OCI-LY7 (cell line): ENCODE results near the gene LDAF1. TPM values are rescaled to one million over a fixed set of nuclear protein-coding genes. Genes with fewer than 3 reads are reported as not detected.

Experiments used
- BruUV-seq: library from RNA; stranded (reverse); fragments of 400-500 nt; replicated peaks from 2 replicates; lab custom pipeline; 2021; lab: Mats Ljungman, UMichigan
- CTCF ChIA-PET: fragments of 300-600 bp; sonication (Branson Sonifier 250); formaldehyde crosslinking; loops from one replicate; lab custom pipeline; 2022; ENCODE audit warnings: antibody characterized with exemption; ENCODE audit not compliant: unreplicated experiment; lab: Charles Lee
- POLR2A ChIA-PET: fragments of 300-600 bp; sonication (Branson Sonifier 250); formaldehyde crosslinking; loops from one replicate; lab custom pipeline; 2022; ENCODE audit warnings: antibody characterized with exemption; lab: Charles Lee
- DNase-seq: peaks from one replicate; pipeline ENCODE4 v3.0.0-alpha.2; 2015; ENCODE audit warnings: low spot score
- H2AFZ ChIP-seq: fragments of 200-600 bp; sonication (generic), shearing (Covaris generic); 2 replicates; pipeline ENCODE4 v1.6.1; 2014; ENCODE audit warnings: mild to moderate bottlenecking, antibody characterized with exemption, low read length, moderate library complexity
- H3K27ac ChIP-seq: fragments of 200-600 bp; sonication (generic); 2 replicates; pipeline ENCODE4 v1.5.1; 2014; ENCODE audit warnings: mixed run types, low read depth, mild to moderate bottlenecking, moderate library complexity, low read length, inconsistent platforms; ENCODE audit not compliant: poor library complexity, severe bottlenecking
- H3K36me3 ChIP-seq: fragments of 200-600 bp; sonication (generic); 2 replicates; pipeline ENCODE4 v1.6.1; 2014; ENCODE audit warnings: mild to moderate bottlenecking, antibody characterized with exemption, low read length, moderate library complexity, mixed read lengths; ENCODE audit not compliant: insufficient read depth
- H3K4me1 ChIP-seq: fragments of 200-600 bp; sonication (generic); 2 replicates; pipeline ENCODE4 v1.5.1; 2014; ENCODE audit warnings: mild to moderate bottlenecking, low read length; ENCODE audit not compliant: insufficient read depth, poor library complexity, severe bottlenecking
- H3K4me2 ChIP-seq: fragments of 200-600 bp; sonication (generic); 2 replicates; pipeline ENCODE4 v1.6.1; 2014; ENCODE audit warnings: mild to moderate bottlenecking, low read length
- H3K4me3 ChIP-seq: fragments of 200-600 bp; sonication (generic); 2 replicates; pipeline ENCODE4 v1.5.1; 2014; ENCODE audit warnings: mild to moderate bottlenecking, low read depth, low read length; ENCODE audit not compliant: poor library complexity, severe bottlenecking
- H3K79me2 ChIP-seq: fragments of 200-600 bp; sonication (generic); 2 replicates; pipeline ENCODE4 v1.6.1; 2016; ENCODE audit warnings: low read depth, mild to moderate bottlenecking, low read length, moderate library complexity, mixed read lengths; ENCODE audit not compliant: insufficient read depth
- H3K9me2 ChIP-seq: fragments of 200-600 bp; sonication (generic); 2 replicates; pipeline ENCODE4 v1.6.1; 2016; ENCODE audit warnings: mild to moderate bottlenecking, low read length, mixed read lengths; ENCODE audit not compliant: insufficient read depth
- H3K9me3 ChIP-seq: fragments of 200-600 bp; sonication (generic); 2 replicates; pipeline ENCODE4 v1.6.1; 2014; ENCODE audit warnings: mild to moderate bottlenecking, mixed run types, low read length, mixed read lengths
- H4K20me1 ChIP-seq: fragments of 200-600 bp; sonication (generic); 2 replicates; pipeline ENCODE4 v1.6.1; 2014; ENCODE audit warnings: mild to moderate bottlenecking, antibody characterized with exemption, low read length, moderate library complexity, mixed read lengths; ENCODE audit not compliant: insufficient read depth
- EZH2phosphoT487 ChIP-seq: fragments of 200-600 bp; sonication (generic); IDR thresholded peaks from 2 replicates; pipeline ENCODE4 v1.6.1; 2018; ENCODE audit warnings: low read depth, borderline replicate concordance, mild to moderate bottlenecking, mixed run types, antibody characterized with exemption, low read length, moderate library complexity, mixed read lengths
- intact Hi-C: fragments of 100-400 bp; cut with micrococcal nuclease; formaldehyde crosslinking; loops from one replicate; pipeline ENCODE4 v1.10.0; 2022; ENCODE audit not compliant: unreplicated experiment
- total RNA-seq, 2 experiments: library from RNA; depleted of rRNA in 1 of 2; stranded (reverse); fragments of >200 nt in 1 of 2; shearing (Covaris generic) in 1 of 2; gene quantifications; 2 replicates each; pipeline ENCODE4 v1.2.3, GENCODE V29; 2014 to 2022
- TF ChIP-seq, protein P1 (sequence below): fragments of 200-600 bp; sonication (generic); conservative IDR thresholded peaks from 2 replicates; pipeline ENCODE4 v1.5.1; 2014; ENCODE audit warnings: mild to moderate bottlenecking, antibody characterized with exemption, low read length, moderate library complexity, mixed read lengths

Gene LDAF1
- total RNA-seq, 2 experiments from 2014 or later, result 5.4 to 6.7 TPM

DNA sequence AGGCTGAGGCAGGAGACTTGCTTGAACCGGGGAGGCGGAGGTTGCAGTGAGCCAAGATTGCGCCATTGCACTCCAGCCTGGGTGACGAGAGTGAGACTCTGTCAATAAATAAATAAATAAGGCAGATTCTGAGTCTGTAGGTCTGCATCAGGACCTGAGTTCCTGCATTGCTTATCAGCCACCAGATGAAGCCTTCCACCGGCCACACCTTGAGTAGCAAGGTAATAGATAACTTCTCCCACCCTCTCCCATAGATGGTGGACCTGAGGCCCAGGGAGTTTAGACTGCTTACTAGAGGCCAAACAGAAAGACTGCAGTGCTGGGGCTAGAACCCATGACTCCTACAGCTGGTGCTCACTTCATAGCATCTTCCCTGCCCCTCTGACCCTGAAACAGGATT, 30.8 kb downstream of the LDAF1 start:
- ChIA-PET CTCF (no interaction called here), POLR2A (interaction anchor here (0.5 to 0.7 kb wide), 2 partner anchors 58 to 89 kb away, joined by 4 read pairs; partner anchors contain the start of gene CRYM)
- BruUV-seq, result no TSS peak
- DNase-seq, result no peak
- Histone ChIP-seq H3K9me2 (no peaks in the 10 kb centered on the region), H4K20me1 (no peaks in the 10 kb centered on the region), H3K79me2 (no peaks in the 10 kb centered on the region), H3K9me3 (no peaks in the 10 kb centered on the region), H3K36me3 (no peaks in the 10 kb centered on the region), H3K4me1 (no peaks in the 10 kb centered on the region), H3K4me2 (no peak overlapping the region), H3K27ac (no peak overlapping the region), H3K4me3 (no peak overlapping the region), H2AFZ (no peak overlapping the region)
- no peak for TF ChIP-seq EZH2phosphoT487
- TF ChIP-seq, protein P1, sequence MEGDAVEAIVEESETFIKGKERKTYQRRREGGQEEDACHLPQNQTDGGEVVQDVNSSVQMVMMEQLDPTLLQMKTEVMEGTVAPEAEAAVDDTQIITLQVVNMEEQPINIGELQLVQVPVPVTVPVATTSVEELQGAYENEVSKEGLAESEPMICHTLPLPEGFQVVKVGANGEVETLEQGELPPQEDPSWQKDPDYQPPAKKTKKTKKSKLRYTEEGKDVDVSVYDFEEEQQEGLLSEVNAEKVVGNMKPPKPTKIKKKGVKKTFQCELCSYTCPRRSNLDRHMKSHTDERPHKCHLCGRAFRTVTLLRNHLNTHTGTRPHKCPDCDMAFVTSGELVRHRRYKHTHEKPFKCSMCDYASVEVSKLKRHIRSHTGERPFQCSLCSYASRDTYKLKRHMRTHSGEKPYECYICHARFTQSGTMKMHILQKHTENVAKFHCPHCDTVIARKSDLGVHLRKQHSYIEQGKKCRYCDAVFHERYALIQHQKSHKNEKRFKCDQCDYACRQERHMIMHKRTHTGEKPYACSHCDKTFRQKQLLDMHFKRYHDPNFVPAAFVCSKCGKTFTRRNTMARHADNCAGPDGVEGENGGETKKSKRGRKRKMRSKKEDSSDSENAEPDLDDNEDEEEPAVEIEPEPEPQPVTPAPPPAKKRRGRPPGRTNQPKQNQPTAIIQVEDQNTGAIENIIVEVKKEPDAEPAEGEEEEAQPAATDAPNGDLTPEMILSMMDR, result no peak
- intact Hi-C loops, result loop anchor here (2.0 to 5.0 kb wide), 3 partner anchors 88 to 365 kb away; partner anchors contain the start of gene CRYM

DNA sequence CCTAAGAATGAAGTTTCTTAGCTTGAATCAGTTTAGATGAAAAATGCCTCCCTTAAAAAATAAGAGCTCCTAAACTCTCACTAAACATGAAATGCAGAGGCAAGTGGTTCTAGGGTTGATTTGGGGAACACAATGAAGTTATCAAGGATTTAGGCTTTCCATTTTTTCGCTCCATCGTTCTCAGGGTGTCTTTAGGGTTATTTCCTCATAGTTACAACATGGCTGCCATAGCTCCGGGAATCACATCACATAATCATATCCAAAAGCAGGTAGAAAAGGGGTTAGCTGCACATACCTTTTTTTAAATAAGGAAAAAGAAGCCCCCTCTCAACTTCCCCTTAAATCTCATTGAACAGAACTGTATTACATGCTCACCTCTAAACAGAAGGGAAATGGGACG, 31.5 kb downstream of the LDAF1 start:
- Histone ChIP-seq H3K27ac (no peak overlapping the region), H3K4me3 (no peak overlapping the region), H3K36me3 (no peaks in the 10 kb centered on the region), H4K20me1 (no peaks in the 10 kb centered on the region), H3K4me1 (no peaks in the 10 kb centered on the region), H3K9me3 (no peaks in the 10 kb centered on the region), H3K4me2 (no peak overlapping the region), H3K9me2 (no peaks in the 10 kb centered on the region), H2AFZ (no peak overlapping the region), H3K79me2 (no peaks in the 10 kb centered on the region)
- BruUV-seq, result no TSS peak
- intact Hi-C loops, result no loop called here
- ChIA-PET POLR2A (no interaction called here), CTCF (no interaction called here)
- TF ChIP-seq, protein P1, result no peak
- TF ChIP-seq EZH2phosphoT487, result no peak
- no peak for DNase-seq

DNA sequence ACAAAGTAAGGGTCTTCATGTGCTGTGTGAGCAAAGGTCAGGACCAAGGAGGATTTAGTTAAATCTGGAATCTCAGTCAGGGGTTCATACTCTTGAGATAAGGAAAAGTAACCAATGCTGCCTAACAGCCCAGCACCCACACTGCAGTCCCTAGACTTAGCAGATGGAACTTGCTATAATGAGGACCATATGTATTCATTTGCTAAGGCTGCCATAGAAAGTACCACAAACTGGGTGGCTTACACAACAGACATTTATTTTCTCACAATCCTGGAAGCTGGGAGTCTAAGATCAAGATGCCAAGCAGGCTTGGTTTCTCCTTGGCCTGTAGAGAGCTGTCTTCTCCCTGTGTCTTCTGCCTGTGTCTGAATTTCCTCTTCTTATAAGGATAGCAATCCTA, 32.1 kb downstream of the LDAF1 start:
- intact Hi-C loops, result no loop called here

More for the DNA sequence above, 32.1 kb downstream of the LDAF1 start:
- H3K9me3 ChIP-seq, result no peaks in the 10 kb centered on the region
- H4K20me1 ChIP-seq, result no peaks in the 10 kb centered on the region
- POLR2A ChIA-PET, result interaction anchor here (0.7 kb wide), 1 partner anchor 131 kb away, joined by 4 read pairs; no protein-coding TSS in a partner anchor
- H2AFZ ChIP-seq, result no peak overlapping the region
- H3K9me2 ChIP-seq, result no peaks in the 10 kb centered on the region
- BruUV-seq, result no TSS peak
- H3K4me2 ChIP-seq, result no peak overlapping the region
- DNase-seq, result no peak
- TF ChIP-seq, protein P1, result no peak
- no peak for TF ChIP-seq EZH2phosphoT487
- no peak overlapping the region for H3K27ac ChIP-seq
- H3K79me2 ChIP-seq, result no peaks in the 10 kb centered on the region
- no peaks in the 10 kb centered on the region for H3K36me3 ChIP-seq
- no peak overlapping the region for H3K4me3 ChIP-seq
- no peaks in the 10 kb centered on the region for H3K4me1 ChIP-seq
- CTCF ChIA-PET, result no interaction called here
